Inflammatory macrophage treated with lipopolysaccharide for 1 hour (primary cell): ENCODE measurements around the gene KLRB1.

Experiments used
- DNase-seq, 2 donors: peaks; one replicate each; pipeline ENCODE4 v3.0.0-alpha.2; 2020 to 2022

Gene KLRB1

DNA sequence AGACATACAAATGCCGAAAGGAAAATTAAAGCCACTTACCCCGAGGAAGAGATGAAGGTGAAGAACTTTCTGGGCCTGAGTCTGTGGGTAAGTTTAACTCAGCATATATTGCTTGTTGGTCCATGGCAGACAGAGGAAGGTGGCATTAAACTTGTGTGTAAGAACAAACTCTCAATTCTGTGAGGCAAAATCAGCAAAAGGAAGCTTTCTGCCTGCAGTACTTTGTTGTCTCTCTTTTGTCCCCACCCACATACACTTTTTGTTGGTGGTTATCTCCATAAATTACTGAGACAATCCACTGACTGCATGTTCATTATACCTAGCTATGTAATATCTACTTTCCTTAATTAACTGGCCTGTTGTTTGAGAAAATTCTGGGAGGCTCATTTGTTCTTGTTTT is at the start of gene KLRB1:
Gene KLRB1, minus strand, starts transcription at position 201 of the 400 bp plus-strand sequence. Its CDS starts 77 bp downstream, at position 124.
- DNase-seq: no peak

DNA sequence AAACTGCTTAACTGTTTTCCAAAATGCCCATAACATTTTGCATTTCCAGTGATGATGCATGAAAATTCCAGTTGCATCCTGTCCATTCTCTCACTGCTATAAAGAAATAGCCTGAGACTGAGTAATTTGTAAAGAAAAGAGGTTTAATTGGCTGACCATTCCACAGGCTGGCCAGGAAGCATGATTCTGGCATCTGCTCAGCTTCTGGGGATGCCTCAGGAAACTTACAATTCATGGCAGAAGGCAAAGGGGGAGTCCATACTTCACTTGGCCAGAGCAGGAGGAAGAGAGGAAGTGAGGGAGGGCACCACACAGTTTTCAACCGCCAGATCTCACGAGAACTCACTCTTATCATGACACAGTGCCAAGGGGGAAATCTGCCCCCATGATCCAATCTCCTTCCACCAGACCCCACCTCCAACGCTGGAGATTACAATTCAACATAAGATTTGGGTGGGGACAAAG is 43.6 kb upstream of the KLRB1 start:
- peak in 1 of 2 donors; percentile 51 for DNase-seq

DNA sequence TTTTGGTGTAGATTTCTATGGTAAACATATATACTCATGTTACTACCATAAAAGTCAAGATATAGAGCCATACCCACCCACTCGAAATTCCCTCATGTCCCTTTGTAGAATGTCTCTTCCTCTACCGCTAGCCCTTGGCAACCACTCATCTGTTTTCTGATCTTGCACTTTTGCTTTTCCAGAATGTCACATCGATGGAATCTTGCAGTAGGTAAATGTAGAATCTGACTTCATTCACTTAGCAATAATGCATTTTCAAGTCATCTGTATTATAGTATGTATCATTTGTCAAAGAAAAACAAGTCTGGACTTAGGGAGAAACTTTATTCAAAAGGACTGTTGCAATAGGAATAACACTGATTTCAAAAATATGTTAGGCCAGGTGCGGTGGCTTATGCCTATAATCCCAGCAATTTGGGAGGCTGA is 42.4 kb upstream of the KLRB1 start:
- peak; percentile 55 to 56 for DNase-seq

DNA sequence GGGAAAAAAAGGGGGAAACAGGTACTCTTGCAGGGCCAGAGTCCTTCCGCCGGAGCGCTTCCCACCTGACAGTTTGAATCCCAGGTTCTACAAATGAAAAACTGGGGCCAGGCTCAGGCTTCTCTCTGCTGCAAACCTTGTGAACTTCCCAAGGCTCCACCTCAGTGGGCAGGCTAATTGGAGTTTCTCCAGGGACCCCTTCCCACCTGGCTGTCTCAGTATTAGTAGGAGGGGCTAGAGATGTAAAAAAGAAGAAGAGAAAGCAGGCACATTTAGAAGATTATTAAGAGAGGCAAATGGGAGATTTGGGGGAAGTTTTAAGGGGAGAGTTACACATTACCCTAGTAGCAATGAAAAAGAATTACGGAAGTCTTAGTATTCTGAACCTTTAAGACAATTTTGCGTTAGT is 41.8 kb upstream of the KLRB1 start:
- DNase-seq: peak; percentile 78 to 92

DNA sequence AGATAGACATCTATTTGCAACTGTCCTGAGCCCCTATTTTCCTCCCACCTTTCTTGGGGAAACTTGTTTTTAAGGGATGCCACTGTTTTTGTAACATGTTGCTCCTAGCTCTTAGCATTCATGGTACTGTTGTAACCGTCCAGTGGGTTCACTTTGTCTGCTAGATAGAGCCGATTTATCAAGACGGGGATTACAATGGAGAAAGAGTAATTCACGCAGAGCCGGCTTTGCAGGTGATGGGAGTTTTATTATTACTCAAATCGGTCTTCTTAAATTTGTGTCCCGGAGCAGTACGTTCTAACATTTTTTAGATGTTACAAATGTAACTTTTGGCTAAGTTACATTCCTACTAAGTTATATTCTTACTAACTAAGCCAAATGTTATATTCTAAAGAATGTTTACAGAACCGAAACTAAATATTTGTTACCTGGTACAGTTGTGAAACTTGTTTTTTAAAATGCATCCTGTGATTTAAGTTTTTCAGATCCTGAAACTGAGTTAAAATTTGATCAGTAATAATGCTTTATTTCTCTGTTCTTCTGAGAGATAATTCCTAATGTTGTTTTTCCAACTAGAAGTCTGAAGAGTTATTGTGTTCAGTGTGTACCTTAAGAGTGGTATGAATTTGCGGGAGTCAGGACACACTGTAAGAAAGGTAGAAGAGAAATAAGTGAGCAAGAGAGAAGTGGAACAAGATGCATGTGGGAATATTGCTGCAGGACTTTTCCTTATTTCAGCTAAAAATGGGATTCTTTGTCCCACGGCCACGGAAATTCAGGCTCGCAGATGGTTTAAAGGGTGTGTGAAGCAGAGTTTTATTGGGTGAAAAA is 41.2 kb upstream of the KLRB1 start:
- DNase-seq: no peak

DNA sequence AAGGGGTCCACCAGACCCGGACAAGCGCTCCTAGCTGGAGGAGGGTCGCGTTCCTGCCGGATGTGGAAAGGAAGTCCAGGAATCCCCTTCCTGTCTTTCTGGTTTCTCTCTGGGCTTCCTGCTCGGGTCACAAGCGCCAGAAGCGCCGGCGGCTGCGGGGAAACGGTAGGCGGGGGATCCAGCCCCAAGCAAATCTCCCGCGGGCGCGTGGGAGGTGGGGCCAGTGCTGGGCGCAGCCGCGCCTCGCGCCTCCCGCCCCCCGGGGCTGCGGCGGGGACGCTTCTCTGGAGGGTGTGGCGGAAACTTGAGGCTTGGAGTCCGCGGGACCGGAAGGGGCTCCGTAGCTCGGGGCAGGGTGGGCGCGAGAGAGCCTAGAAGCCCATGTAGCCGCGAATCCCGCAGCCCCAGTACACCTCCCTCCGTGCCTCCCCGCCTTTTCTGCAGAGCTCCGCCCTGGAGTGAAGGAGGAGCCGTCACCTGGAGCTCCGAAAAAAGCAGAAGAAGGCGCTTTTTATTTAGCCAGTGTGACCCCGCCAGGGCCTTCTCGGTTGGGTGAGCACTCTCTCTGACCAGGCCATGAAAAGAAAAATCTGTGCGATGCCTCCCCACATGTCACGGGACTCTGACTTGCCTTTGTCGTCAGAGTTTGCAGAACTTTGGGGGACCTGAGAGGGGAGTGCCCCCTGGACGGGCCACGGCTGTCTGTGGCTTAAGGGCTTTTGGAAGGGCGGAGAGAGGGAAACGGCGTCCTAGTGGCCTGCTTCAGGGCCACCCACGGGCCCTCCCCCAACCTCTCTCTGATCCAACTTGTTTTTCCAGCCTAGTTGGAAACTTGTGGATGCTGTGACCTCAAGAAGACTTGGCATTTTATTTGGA is 40.3 kb upstream of the KLRB1 start:
- DNase-seq: peak; percentile 96 to 99

DNA sequence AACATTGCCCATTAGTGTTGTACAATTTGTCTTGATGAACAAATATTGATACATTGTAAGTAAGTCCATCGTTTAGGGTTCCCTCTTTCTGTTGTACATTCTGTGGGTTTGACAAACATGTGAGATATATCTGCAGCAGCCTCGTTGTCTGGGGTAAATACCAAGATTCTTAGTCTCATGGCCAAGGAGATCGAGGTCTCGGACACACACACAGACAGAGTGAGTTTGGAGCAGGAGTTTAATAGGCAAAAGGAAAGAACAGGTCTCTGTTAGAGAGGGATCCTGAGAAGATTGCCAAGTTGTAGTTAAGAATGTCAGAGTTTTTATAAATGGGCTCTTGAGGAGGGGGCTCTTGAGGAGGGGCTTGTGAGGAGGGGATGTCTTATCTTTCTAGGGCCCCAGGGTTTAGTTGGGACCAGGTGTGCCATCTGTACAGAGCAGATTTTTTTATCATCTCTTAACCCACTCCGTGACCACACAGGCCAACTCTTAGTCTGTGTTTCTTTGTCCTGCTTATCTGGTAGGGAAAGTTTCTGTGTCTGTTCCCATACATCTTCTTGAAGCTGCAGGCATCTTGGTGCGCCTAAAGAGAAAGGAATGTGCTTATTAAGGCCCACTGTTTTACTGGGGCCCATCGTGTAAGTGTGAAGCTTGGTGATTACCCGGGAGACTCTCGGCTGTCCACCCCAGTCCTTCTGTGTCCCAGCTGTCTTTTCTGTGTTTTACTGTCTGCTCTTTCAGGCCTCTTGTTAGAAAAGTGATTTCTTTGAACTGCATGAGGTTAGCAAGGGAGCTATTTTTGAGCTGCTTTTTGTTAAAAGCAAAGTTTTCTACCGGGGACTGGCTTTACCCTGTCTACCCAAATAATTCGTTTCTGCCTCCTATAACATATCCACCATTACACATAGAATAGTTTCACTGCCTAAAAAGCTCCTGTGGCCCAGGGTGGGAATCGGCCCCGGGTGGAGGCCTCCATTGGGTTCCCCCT is 39.4 kb upstream of the KLRB1 start:
- DNase-seq: no peak

DNA sequence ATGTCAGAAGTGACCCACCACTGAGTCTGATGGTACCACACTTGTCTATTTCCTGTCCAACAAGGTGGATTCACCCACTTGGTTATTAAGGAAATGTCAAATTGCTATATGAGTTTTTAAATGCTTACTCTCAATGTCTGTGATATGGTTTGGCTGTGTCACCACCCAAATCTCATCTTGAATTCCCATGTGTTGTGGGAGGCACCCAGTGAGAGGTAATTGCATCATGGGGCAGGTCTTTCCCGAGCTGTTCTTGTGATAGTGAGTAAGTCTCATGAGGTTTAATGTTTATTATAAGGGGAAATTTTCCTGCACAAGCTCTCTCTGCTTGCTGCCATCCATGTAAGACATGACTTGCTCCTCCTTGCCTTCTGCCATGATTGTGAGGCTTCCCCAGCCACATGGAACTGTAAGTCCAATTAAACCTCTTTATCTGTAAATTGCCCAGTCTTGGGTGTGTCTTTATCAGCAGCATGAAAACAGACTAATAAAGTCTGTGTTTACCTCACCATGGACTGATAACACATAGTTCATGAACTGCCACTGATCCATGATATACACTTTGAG is 37.4 kb upstream of the KLRB1 start:
- peak; percentile 77 to 88 for DNase-seq

DNA sequence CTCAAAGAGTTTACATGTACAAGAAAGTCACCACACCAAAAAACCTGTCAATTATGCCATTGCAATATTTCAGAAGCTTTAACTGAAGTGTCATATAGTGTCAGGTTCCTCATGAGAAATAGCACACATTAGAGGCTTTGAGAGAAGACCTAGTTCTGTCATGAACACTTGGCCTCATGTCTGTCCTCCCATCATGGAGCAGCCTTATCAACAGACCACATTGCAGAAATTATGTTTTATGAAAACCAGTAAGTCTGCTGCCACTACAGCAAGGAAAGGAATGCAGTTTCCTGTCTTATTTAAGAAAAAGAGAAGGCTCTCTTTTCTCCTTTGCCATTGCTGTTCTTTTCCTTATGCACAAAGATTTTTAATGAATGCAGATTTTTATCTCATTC is 35.5 kb upstream of the KLRB1 start:
- DNase-seq: no peak

DNA sequence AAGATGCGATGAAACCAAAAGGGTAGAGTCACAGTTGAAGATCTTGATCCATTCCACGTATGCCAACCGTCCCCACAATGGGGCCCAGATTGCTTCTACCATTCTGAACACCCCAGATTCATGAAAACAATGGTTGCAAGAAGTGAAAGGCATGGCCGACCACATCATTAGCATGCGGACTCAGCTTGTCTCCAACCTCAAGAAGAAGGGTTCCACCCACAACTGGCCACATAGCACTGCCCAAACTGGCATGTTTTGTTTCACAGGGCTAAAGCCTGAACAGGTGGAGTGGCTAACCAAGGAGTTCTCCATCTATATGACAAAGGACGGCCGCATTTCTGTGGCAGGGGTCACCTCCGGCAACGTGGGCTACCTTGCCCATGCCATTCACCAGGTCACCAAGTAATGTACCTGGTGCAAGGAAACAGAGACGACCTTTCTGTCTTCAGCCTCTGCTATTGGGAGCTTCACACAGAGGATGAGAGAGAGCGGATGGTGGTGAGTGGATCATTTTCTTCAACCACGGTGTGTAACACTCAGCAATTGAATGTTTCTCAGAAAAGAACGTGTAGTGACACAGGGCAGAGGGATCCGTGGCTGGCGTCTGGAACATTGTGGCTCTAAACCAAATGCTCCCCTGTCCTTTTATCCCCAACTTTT is 35.0 kb upstream of the KLRB1 start:
- DNase-seq: no peak

DNA sequence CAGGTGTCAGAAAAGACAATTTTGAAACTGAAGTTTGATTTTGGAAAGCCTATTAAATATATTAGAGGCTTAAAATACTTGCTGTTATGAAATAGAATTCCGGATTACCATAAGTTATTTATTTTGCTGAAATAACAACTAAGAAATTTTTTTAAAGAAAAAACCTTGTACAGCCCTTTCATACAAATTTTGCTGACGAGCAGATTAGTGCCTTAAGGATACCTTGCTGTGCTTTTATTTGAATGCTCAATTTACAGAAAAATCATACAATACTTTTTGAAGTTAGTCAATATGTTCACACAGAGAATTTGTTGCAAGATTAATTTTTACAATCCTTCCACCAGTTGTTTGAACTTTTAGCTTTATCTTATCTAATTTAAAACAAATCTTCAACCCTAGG is 32.3 kb upstream of the KLRB1 start:
- no peak for DNase-seq

DNA sequence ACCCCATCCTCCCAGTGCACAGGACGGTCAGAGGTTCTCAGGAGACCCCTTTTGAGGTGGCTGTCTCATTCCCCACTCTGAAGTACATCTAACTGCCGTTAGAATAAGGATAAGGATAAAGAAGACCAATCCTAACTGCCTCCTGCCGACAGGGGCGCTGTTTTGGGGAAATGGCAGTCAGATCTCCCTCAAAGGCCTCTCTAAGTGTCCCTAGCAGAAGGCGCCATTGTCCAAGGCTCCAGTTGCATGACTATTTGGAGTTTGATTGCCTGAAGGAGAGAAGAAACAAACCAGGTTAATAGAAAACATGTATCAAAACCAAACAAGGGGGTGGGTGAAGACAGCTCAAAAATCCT is 29.1 kb upstream of the KLRB1 start:
- no peak for DNase-seq

DNA sequence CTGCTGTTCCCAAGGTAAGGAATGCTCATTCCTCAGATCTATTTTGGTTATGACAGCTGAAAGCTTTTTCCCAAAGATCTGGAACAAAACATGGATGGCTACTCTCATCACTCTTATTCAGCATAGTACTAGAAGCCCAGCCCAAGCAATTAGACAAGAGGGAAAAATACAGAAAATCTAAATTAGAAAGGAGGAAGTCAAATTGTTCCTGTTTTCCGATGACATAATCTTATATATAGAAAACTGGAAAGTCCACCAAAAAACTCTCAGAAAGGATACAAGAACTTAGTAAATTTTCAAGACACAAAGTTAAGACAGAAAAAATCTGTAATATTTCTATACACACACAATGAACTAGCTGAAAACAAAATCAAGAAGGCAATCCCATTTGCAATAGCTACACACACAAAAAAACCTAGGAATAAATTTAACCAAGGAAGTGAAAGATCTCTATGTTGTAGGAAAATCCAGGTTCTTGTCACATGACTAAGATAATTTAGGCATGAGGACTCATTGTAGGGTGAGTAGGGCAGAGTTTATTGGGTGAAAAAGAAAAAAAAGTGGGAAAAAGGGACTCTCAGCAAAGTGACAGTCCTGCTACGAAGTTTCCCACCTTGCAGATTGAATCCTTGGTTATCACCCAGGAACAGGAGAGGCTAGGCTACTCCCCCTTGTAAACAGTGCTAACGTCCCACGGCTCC is 28.6 kb upstream of the KLRB1 start:
- peak; percentile 81 to 94 for DNase-seq

DNA sequence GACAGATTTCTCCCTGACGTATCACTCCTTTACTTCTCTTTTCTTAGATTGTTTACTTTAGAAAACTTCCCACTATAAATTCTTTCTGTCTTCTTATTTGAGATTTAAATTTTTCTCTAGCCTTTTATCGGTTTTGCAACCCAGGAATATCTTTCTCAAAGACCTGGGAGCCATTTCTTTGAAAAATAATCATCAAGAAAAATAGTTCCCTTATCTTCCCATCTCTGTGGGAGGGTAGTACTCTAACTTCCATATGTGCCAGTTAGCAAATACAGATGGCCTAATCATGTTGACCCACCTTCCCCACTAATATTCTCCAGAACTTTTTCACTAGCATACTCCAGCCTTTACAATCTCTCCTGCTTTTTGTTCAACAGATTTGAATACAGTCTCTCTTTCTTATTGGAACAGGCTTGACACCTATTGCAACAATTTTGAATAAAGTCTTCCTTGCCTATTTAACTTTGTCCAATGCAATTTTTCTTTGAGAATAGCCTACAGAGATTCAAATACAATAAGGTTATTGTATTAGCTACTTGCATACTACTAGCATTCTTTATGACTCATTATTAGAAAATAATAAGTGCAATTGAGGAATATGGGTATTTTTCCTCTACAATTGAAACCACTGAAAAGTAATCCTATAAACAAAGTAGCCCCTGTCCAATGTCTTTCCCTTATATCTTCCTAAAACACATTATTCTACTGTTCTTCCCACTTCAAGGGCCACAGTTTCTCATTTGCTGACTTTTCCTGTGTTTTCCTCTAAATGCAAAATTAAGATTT is 27.4 kb upstream of the KLRB1 start:
- peak; percentile 56 to 71 for DNase-seq

DNA sequence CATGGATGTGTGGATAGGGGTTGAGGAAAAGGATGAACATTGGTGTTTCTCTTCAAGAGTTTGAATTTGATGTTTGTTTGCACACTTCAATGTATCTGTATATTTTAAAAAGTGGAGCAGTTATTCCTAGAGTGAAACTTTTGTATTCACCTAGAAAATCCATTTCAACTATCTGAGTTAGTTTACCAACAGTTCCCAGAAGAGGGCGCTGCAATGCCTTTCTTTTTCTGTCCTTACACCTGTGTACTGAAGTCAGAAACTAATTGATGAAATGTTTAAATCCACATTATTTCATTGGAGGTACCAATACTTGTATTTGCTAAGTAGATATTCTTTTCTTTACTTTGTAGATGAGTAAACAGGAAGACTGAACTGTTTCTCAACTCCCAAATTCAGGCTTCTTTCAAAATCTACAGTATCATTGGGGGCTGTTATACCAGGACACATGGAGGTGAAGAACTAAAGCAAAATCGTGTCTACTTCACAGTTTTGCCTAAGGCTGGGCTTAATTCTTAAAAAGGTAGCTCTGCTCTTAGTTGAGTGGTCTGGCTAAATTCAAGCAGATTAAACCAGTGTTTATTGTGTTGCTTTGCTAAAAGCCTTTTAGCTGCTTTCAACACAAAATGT is 26.6 kb upstream of the KLRB1 start:
- peak; percentile 31 to 82 for DNase-seq

DNA sequence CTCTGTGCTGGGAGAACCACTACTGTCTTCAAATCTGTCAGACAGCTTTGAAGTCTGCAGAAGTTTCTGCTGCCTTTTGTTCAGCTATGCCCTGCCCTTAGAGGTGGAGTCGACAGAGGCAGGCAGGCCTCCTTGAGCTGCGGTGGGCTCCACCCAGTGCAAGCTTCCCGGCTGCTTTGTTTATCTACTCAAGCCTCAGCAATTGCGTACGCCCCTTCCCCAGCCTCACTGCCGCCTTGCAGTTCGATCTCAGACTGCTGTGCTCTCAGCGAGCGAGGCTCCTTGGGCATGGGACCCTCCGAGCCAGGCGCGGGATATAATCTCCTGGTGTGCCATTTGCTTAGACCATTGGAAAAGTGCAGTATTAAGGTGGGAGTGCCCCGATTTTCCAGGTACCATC is 25.1 kb upstream of the KLRB1 start:
- DNase-seq: no peak

DNA sequence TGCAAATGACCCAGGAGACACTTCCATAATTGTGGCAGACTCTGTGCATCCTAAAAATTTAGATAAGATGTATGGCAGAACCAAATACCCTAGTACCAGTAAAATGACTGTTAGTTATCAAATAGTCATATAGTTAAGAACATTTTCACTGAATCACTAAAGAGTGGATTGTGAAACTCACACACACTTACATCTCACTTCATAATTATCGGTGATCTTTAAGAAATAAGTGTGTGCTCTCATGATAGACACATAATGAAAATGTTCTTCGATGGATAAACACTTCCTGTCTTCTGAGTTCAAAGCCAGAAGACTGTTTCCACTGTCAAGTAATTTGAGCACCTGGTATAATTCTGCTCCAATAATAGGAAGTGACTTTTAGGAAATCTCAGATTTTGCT is 19.1 kb upstream of the KLRB1 start:
- no peak for DNase-seq

DNA sequence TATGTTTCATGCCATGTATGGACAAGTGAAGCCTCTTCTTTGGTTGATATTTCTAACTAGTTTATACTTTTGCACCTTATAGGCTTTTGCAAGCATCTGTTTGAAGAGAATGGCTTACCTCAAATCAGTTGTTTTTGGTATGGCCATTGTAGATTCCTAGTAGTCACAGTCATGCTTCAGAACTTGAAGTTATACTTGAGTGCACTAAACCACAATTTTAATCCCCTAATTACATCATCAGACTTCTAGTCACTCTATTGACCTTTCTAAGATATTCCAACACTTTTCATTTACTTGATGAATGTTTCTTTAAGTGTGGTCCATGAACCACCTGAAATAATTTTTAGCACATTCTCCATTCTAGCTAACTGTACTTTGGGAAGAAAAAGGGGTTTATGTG is 18.6 kb upstream of the KLRB1 start:
- no peak for DNase-seq

DNA sequence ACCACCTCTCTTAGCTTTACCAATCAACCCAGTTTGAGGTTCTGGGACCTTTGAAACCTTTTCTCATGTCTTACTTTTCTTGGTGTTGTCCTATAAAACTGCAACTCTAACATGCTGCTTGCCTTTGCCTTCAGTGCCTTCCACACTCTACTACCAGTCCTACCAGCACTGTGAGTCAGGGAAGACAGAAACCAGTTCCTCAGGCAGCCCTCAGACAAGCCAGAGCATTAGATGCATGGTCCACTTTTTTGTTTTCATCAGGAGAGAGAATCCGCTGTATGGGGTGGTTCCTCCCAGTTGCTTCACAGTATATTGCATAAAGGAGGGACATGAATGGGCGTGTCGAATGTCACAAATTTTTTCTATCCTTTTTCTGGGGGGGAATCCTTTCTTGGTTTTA is 17.3 kb upstream of the KLRB1 start:
- no peak for DNase-seq
